Activated CD4-positive, alpha-beta memory T cell treated with anti-CD3 and anti-CD28 coated beads for 36 hours (primary cell): ENCODE measurements around the gene CELSR3. TPM values are rescaled to one million over a fixed set of nuclear protein-coding genes. Genes with fewer than 3 reads are reported as not detected.

Experiments
- CTCF ChIA-PET: fragments of 350-600 bp; sonication (Branson Sonifier 250); formaldehyde crosslinking; loops from one replicate; lab custom pipeline; 2021; ENCODE audit warnings: antibody characterized with exemption, inconsistent platforms; lab: Charles Lee
- POLR2A ChIA-PET: fragments of 350-600 bp; sonication (Branson Sonifier 250); formaldehyde crosslinking; loops from one replicate; lab custom pipeline; 2021; ENCODE audit warnings: antibody characterized with exemption; lab: Charles Lee
- DNase-seq: peaks from one replicate; pipeline ENCODE4 v3.0.0-alpha.2; 2020
- H3K27ac Mint-ChIP-seq: one replicate; pipeline ENCODE4 v1.8.0; 2021; ENCODE audit warnings: mixed read lengths
- H3K27me3 Mint-ChIP-seq: one replicate; pipeline ENCODE4 v1.8.0; 2021; ENCODE audit warnings: mixed read lengths
- H3K36me3 Mint-ChIP-seq: one replicate; pipeline ENCODE4 v1.8.0; 2021; ENCODE audit warnings: mixed read lengths
- H3K4me1 Mint-ChIP-seq: one replicate; pipeline ENCODE4 v1.8.0; 2021; ENCODE audit warnings: low read depth, mixed read lengths
- H3K4me3 Mint-ChIP-seq: one replicate; pipeline ENCODE4 v1.8.0; 2021; ENCODE audit warnings: mild to moderate bottlenecking, mixed read lengths
- H3K9me3 Mint-ChIP-seq: one replicate; pipeline ENCODE4 v1.8.0; 2021; ENCODE audit warnings: mixed read lengths
- intact Hi-C: fragments of 100-400 bp; cut with micrococcal nuclease; formaldehyde crosslinking; loops from one replicate; pipeline ENCODE4 v1.15.1; 2023
- total RNA-seq, 2 experiments: library from RNA; stranded (reverse); gene quantifications; one replicate each; pipeline ENCODE4 v1.2.3, GENCODE V29; 2021

Gene CELSR3
- total RNA-seq, 2 experiments from 2014 or later = 6.9 to 7.5 TPM

DNA sequence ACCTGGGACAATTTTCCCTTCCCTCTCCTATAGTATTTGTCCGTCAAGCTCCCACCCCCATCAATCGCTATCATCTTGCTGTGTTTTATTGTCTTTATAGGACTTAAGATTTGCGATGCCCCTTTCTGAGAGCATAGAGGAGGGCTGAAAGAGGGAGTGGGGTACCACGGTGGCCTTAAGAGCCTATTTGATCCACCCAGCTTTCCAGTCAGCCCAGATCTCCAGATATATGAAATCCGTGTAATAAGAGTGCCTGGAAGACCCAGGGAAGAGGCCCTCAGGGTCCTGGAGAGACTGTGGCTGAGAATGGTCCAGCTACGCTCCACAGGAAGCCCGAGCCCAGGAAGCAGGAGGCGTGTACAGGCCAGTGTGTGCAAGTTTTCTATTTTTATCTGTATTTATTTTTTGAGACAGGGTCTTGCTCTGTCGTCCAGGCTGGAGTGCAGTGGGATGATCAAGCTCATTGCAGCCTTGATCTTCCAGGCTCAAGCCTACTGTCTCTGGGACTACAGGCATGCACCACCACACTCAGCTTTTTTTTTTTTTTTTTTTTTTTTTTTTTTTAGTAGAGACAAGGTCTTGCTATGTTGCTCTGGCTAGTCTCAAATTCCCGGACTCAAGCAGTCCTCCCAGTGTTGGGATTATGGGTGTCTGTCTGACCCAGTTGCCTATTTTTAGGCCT, 24.0 kb upstream of the CELSR3 start:
- no peak overlapping the region for H3K27ac Mint-ChIP-seq
- POLR2A ChIA-PET = interaction anchor here (1.2 to 1.4 kb wide), 2 partner anchors 23 to 30 kb away, joined by 3 to 5 read pairs; partner anchors contain the start of gene IP6K2
- no peaks in the 10 kb centered on the region for H3K9me3 Mint-ChIP-seq
- peaks cover 22% of the 10 kb centered on the region for H3K36me3 Mint-ChIP-seq
- no peak for DNase-seq
- intact Hi-C loops = no loop called here
- no peaks in the 10 kb centered on the region for H3K27me3 Mint-ChIP-seq
- CTCF ChIA-PET = interaction anchor here (0.7 to 3.1 kb wide), 19 partner anchors 10 to 406 kb away, joined by 3 to 15 read pairs (median 5); partner anchors contain the start of genes IP6K2 and SLC26A6
- peak overlapping the region; percentile 78 for H3K4me3 Mint-ChIP-seq
- H3K4me1 Mint-ChIP-seq = peaks cover 23% of the 10 kb centered on the region

GRCh38 chr3:48685603-48686511, 23.2 kb upstream of the CELSR3 start, which contains the start of gene NCKIPSD:
NCKIPSD (minus strand) TSS chr3:48685915; CDS start chr3:48685807, 108 bp downstream.
- H3K27me3 Mint-ChIP-seq = no peaks in the 10 kb centered on the region
- H3K4me3 Mint-ChIP-seq = peak within 1 kb of the TSS; percentile 78
- intact Hi-C loops = loop anchor here (1.0 kb wide), 1 partner anchor 128 kb away; no protein-coding TSS in a partner anchor
- DNase-seq = peak; percentile 93
- no peaks in the 10 kb centered on the region for H3K9me3 Mint-ChIP-seq
- POLR2A ChIA-PET = interaction anchor here (1.2 to 1.4 kb wide), 2 partner anchors 22 to 31 kb away, joined by 3 to 5 read pairs; partner anchors contain the start of gene IP6K2
- H3K4me1 Mint-ChIP-seq = peaks cover 24% of the 10 kb centered on the region
- CTCF ChIA-PET = interaction anchor here (0.6 to 3.1 kb wide), 23 partner anchors 9 to 1487 kb away, joined by 3 to 15 read pairs (median 5); partner anchors contain the start of genes IP6K2, SLC26A6 and UQCRC1
- H3K36me3 Mint-ChIP-seq = peaks cover 18% of the 10 kb centered on the region
- H3K27ac Mint-ChIP-seq = peak within 1 kb of the TSS; percentile 66

GRCh38 chr3:48685293-48685602, 22.6 kb upstream of the CELSR3 start:
- CTCF ChIA-PET = interaction anchor here (0.6 to 3.1 kb wide), 19 partner anchors 10 to 408 kb away, joined by 3 to 15 read pairs (median 5); partner anchors contain the start of genes IP6K2, SLC26A6 and UQCRC1
- H3K4me1 Mint-ChIP-seq = peaks cover 27% of the 10 kb centered on the region
- DNase-seq = no peak
- H3K36me3 Mint-ChIP-seq = peaks cover 24% of the 10 kb centered on the region
- H3K4me3 Mint-ChIP-seq = peak overlapping the region; percentile 78
- H3K27ac Mint-ChIP-seq = peak overlapping the region; percentile 66
- POLR2A ChIA-PET = interaction anchor here (1.0 kb wide), 1 partner anchor 32 kb away, joined by 3 read pairs; the partner anchor contains the start of gene IP6K2
- H3K9me3 Mint-ChIP-seq = no peaks in the 10 kb centered on the region
- intact Hi-C loops = loop anchor here (1.0 kb wide), 1 partner anchor 127 kb away; no protein-coding TSS in a partner anchor
- H3K27me3 Mint-ChIP-seq = no peaks in the 10 kb centered on the region

DNA sequence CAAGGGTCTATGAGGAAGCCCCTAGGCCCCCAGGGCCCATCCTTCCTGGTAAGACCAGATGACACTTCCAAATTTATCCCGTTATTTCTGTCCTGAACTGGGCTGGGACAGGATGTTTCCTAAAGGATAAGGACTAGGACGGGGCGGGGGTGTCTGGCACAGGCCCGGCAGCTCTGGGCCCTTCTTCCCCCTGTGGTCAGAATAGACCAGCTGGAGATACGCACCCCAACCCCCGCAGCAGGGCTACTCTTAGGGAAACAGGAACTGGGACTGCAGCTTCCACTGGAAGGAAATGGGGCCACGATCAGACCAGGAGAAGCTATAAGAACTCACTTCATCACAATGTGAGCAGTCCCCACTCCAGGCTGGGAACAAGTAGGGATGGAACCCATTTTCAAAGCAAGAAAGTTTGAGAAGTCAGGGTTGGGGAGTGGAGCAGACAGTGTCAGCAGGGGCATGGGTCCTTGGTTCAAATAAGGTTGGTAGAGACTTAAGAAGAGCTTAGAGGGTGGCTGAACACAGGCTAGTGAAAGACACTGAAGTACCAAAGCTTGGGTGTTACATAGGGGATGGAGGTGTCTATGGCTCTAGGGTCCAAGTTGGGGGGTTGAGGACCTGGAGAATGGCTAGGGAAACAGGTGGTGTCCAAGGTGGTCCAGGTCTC, 21.9 kb upstream of the CELSR3 start:
- peaks cover 22% of the 10 kb centered on the region for H3K36me3 Mint-ChIP-seq
- peak overlapping the region; percentile 78 for H3K4me3 Mint-ChIP-seq
- H3K27me3 Mint-ChIP-seq = no peaks in the 10 kb centered on the region
- peaks cover 28% of the 10 kb centered on the region for H3K4me1 Mint-ChIP-seq
- no peak for DNase-seq
- H3K9me3 Mint-ChIP-seq = no peaks in the 10 kb centered on the region
- POLR2A ChIA-PET = interaction anchor here (1.0 kb wide), 1 partner anchor 33 kb away, joined by 3 read pairs; the partner anchor contains the start of gene IP6K2
- peak overlapping the region; percentile 42 for H3K27ac Mint-ChIP-seq
- CTCF ChIA-PET = interaction anchor here (0.6 to 2.4 kb wide), 9 partner anchors 11 to 284 kb away, joined by 3 to 11 read pairs (median 3); partner anchors contain the start of genes ATRIP, SLC26A6 and UQCRC1
- intact Hi-C loops = loop anchor here (1.0 kb wide), 1 partner anchor 126 kb away; no protein-coding TSS in a partner anchor

DNA sequence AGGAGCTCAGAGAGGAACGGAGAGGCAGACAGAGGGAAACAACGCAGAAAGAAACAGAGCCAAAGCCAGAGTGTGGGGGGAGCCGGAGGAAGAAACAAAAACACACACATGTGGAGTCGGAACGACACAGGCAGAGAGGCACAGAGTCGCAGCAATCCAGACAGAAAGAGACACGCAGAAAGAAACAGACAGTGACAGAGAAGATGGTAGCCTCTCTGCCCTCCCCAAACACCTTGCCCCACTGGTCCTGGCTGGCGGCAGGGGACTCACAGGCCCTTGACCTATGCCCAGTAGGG, 21.3 kb upstream of the CELSR3 start:
- ChIA-PET CTCF (interaction anchor here (1.1 to 2.4 kb wide), 5 partner anchors 15 to 283 kb away, joined by 3 to 11 read pairs (median 5); partner anchors contain the start of genes SLC26A6 and UQCRC1), POLR2A (interaction anchor here (0.6 to 1.0 kb wide), 2 partner anchors 33 to 164 kb away, joined by 3 read pairs; partner anchors contain the start of genes IP6K2 and PRKAR2A)

DNA sequence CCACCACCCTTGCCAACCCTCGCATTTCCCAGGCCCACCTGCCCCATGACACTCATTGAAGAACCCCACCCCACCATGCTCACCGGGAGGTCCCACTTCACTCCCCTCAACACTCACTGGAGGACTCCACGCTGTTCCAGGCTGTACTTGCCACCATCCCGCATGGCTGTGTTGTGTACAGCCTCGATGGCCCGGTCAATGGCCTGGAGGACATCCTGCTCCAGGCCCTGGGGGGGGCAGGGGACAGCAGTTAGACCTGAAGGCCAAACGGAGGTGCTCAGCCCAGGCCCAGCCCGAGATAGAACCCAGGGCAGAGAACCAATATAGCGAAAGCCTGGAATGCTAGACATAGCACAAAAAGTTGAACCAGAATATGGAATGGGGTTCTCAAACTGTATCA, 20.1 kb upstream of the CELSR3 start:
- POLR2A ChIA-PET = no interaction called here

More for the DNA sequence above, 21.3 kb upstream of the CELSR3 start:
- no peak overlapping the region for H3K4me3 Mint-ChIP-seq
- no peak for DNase-seq
- peaks cover 29% of the 10 kb centered on the region for H3K4me1 Mint-ChIP-seq
- intact Hi-C loops = no loop called here
- H3K27me3 Mint-ChIP-seq = no peaks in the 10 kb centered on the region
- no peak overlapping the region for H3K27ac Mint-ChIP-seq
- H3K36me3 Mint-ChIP-seq = peaks cover 23% of the 10 kb centered on the region
- H3K9me3 Mint-ChIP-seq = no peaks in the 10 kb centered on the region

GRCh38 chr3:48681974-48682610, 19.4 kb upstream of the CELSR3 start:
- H3K4me3 Mint-ChIP-seq = no peak overlapping the region
- no peak overlapping the region for H3K27ac Mint-ChIP-seq
- no peaks in the 10 kb centered on the region for H3K27me3 Mint-ChIP-seq
- H3K36me3 Mint-ChIP-seq = peaks cover 28% of the 10 kb centered on the region
- peaks cover 29% of the 10 kb centered on the region for H3K4me1 Mint-ChIP-seq
- intact Hi-C loops = no loop called here
- no peaks in the 10 kb centered on the region for H3K9me3 Mint-ChIP-seq
- no peak for DNase-seq
- CTCF ChIA-PET = interaction anchor here (1.4 kb wide), 1 partner anchor 18 kb away, joined by 5 read pairs; no protein-coding TSS in a partner anchor
- POLR2A ChIA-PET = no interaction called here

More for the DNA sequence above, 20.1 kb upstream of the CELSR3 start:
- Mint-ChIP-seq H3K4me3 (no peak overlapping the region), H3K36me3 (peaks cover 24% of the 10 kb centered on the region), H3K27ac (no peak overlapping the region), H3K27me3 (no peaks in the 10 kb centered on the region), H3K4me1 (peaks cover 29% of the 10 kb centered on the region), H3K9me3 (no peaks in the 10 kb centered on the region)
- CTCF ChIA-PET = interaction anchor here (0.6 to 2.4 kb wide), 3 partner anchors 16 to 305 kb away, joined by 5 to 11 read pairs (median 6); no protein-coding TSS in a partner anchor
- no peak for DNase-seq
- intact Hi-C loops = no loop called here

GRCh38 chr3:48681541-48681880, 18.8 kb upstream of the CELSR3 start:
- H3K9me3 Mint-ChIP-seq = no peaks in the 10 kb centered on the region
- ChIA-PET POLR2A (no interaction called here), CTCF (interaction anchor here (1.4 kb wide), 1 partner anchor 18 kb away, joined by 5 read pairs; no protein-coding TSS in a partner anchor)
- H3K27ac Mint-ChIP-seq = no peak overlapping the region
- no peak for DNase-seq
- peaks cover 28% of the 10 kb centered on the region for H3K36me3 Mint-ChIP-seq
- peaks cover 27% of the 10 kb centered on the region for H3K4me1 Mint-ChIP-seq
- no peaks in the 10 kb centered on the region for H3K27me3 Mint-ChIP-seq
- no peak overlapping the region for H3K4me3 Mint-ChIP-seq
- intact Hi-C loops = no loop called here

DNA sequence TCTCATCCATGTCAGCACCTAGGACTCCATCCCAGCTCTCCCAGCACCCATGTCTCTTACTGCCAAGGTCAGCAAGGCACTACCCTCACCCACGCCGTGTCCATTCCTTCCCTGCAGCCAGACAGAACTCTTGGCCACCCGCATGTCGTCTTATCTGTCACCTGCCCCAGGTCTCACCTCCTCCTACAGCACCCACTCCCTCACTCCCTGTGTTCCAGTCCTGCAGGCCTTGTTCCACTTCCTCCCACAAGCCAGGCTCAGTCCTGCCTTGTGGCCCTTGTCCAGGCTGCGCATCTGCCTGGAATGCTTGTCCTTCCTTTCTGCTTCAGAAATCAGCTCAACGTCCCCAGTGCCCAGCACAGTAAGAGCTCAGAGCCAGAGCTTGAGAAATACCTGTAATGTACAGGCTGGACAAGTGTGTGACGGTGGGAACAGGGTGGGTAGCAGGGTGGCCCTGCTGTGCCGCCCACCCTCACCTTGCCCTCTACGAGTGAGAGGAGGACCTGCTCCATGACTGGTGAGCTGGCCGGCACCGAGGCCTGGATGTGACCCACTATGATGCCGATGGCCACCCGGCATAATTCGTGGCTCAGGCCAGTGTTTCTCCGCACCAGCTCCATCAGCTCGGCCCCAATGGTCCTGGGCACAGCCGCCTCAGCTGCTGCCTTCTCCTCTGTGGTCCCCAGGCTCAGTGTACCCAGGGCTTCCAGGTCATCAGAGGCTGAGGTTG, 18.3 kb upstream of the CELSR3 start:
- intact Hi-C loops = no loop called here
- ChIA-PET POLR2A (interaction anchor here (0.6 to 0.7 kb wide), 2 partner anchors 10 to 11 kb away, joined by 3 read pairs; no protein-coding TSS in a partner anchor), CTCF (interaction anchor here (1.4 kb wide), 1 partner anchor 17 kb away, joined by 5 read pairs; no protein-coding TSS in a partner anchor)
- H3K27ac Mint-ChIP-seq = no peak overlapping the region
- H3K4me1 Mint-ChIP-seq = peaks cover 24% of the 10 kb centered on the region
- no peak for DNase-seq
- H3K27me3 Mint-ChIP-seq = no peaks in the 10 kb centered on the region
- peaks cover 28% of the 10 kb centered on the region for H3K36me3 Mint-ChIP-seq
- no peak overlapping the region for H3K4me3 Mint-ChIP-seq
- no peaks in the 10 kb centered on the region for H3K9me3 Mint-ChIP-seq
